Smooth muscle cell (in vitro differentiated cells): ENCODE results near the gene RAD51B. TPM values are rescaled to one million over a fixed set of nuclear protein-coding genes. Genes with fewer than 3 reads are reported as not detected.

Experiments
- DNase-seq: peaks from one replicate; lab custom pipeline; 2025; ENCODE audit not compliant: unreplicated experiment; lab: John Stamatoyannopoulos, UW
- H2AFZ ChIP-seq: fragments of 200-600 bp; sonication (generic); 2 replicates; pipeline ENCODE4 v1.6.0; 2016; ENCODE audit warnings: antibody characterized with exemption, low read depth, mild to moderate bottlenecking
- H3F3A ChIP-seq: fragments of 200-600 bp; sonication (generic); 2 replicates; pipeline ENCODE4 v1.6.0; 2017; ENCODE audit warnings: antibody characterized with exemption, low read depth
- H3K27ac ChIP-seq: fragments of 200-600 bp; sonication (generic); 2 replicates; pipeline ENCODE4 v1.5.1; 2016; ENCODE audit warnings: low read depth, mild to moderate bottlenecking
- H3K27me3 ChIP-seq: fragments of 200-600 bp; sonication (generic); 2 replicates; pipeline ENCODE4 v1.6.1; 2016; ENCODE audit warnings: low read depth, mild to moderate bottlenecking
- H3K36me3 ChIP-seq: fragments of 200-600 bp; sonication (generic); 2 replicates; pipeline ENCODE4 v1.5.1; 2016; ENCODE audit warnings: low read depth
- H3K4me1 ChIP-seq: fragments of 200-600 bp; sonication (generic); 2 replicates; pipeline ENCODE4 v1.5.1; 2016; ENCODE audit warnings: low read depth
- H3K4me2 ChIP-seq: fragments of 200-600 bp; sonication (generic); 2 replicates; pipeline ENCODE4 v1.6.0; 2016; ENCODE audit warnings: mild to moderate bottlenecking
- H3K4me3 ChIP-seq: fragments of 200-600 bp; sonication (generic); 2 replicates; pipeline ENCODE4 v1.5.1; 2016; ENCODE audit warnings: mild to moderate bottlenecking
- H3K79me2 ChIP-seq: fragments of 200-600 bp; sonication (generic); 2 replicates; pipeline ENCODE4 v1.6.0; 2016; ENCODE audit warnings: low read depth, mild to moderate bottlenecking
- H3K9ac ChIP-seq: fragments of 200-600 bp; sonication (generic); 2 replicates; pipeline ENCODE4 v1.6.0; 2016; ENCODE audit warnings: low read depth
- H3K9me3 ChIP-seq: fragments of 200-600 bp; sonication (generic); replicated peaks from 2 replicates; pipeline ENCODE4 v1.5.1; 2016; ENCODE audit warnings: low read depth
- H4K20me1 ChIP-seq: fragments of 200-600 bp; sonication (generic); 2 replicates; pipeline ENCODE4 v1.6.0; 2016; ENCODE audit warnings: low read depth
- CTCF ChIP-seq: fragments of 200-600 bp; sonication (generic); IDR thresholded peaks from 2 replicates; pipeline ENCODE4 v1.5.1; 2017; ENCODE audit warnings: borderline replicate concordance, mild to moderate bottlenecking, antibody characterized with exemption; ENCODE audit not compliant: insufficient read depth, poor library complexity, severe bottlenecking
- WGBS: methylation state at CpG from one replicate; pipeline ENCODE4 v1.1.7; 2016; ENCODE audit warnings: low lambda C conversion rate; 5-methylcytosine and 5-hydroxymethylcytosine counted together
- polyA plus RNA-seq: library from polyadenylated mRNA; unstranded; fragments of >200 nt; fragmentation: Nextera tagmentation; extraction: Ambion mirVana; gene quantifications from 2 replicates; pipeline ENCODE4 v1.2.1, GENCODE V29; 2016
- total RNA-seq: library from RNA; depleted of rRNA; stranded (reverse); fragments of >200 nt; gene quantifications from 2 replicates; pipeline ENCODE4 v1.2.3, GENCODE V29; 2014

RAD51B gene
- total and polyA plus RNA-seq, 2 experiments from 2014 or later: 4.6 to 5.3 TPM

- Histone ChIP-seq H3K27me3 (no peaks in the 10 kb centered on the region), H3K79me2 (no peaks in the 10 kb centered on the region), H3K4me1 (peaks cover 13% of the 10 kb centered on the region), H3K4me2 (no peak overlapping the region), H3K9me3 (no peaks in the 10 kb centered on the region), H3K9ac (no peak overlapping the region), H2AFZ (no peak overlapping the region), H3K27ac (no peak overlapping the region), H3F3A (no peaks in the 10 kb centered on the region), H3K36me3 (no peaks in the 10 kb centered on the region), H3K4me3 (no peak overlapping the region), H4K20me1 (no peaks in the 10 kb centered on the region)
- no peak for DNase-seq
- WGBS: 97% methylated on average over 2 of the region's 2 CpGs
- TF ChIP-seq CTCF: no peak
These were observed 677.4 kb downstream of the RAD51B start for GRCh38 chr14:68497011-68497410.

- 88% methylated on average over 6 of the region's 6 CpGs for WGBS
- no peak for TF ChIP-seq CTCF
- DNase-seq: no peak
- Histone ChIP-seq H3K9me3 (no peaks in the 10 kb centered on the region), H3K27me3 (no peaks in the 10 kb centered on the region), H2AFZ (no peak overlapping the region), H4K20me1 (no peaks in the 10 kb centered on the region), H3K4me2 (no peak overlapping the region), H3F3A (no peaks in the 10 kb centered on the region), H3K9ac (no peak overlapping the region), H3K4me3 (no peak overlapping the region), H3K79me2 (no peaks in the 10 kb centered on the region), H3K4me1 (peaks cover 24% of the 10 kb centered on the region), H3K27ac (no peak overlapping the region), H3K36me3 (no peaks in the 10 kb centered on the region)
These were observed 679.9 kb downstream of the RAD51B start for GRCh38 chr14:68499451-68499850.

DNA sequence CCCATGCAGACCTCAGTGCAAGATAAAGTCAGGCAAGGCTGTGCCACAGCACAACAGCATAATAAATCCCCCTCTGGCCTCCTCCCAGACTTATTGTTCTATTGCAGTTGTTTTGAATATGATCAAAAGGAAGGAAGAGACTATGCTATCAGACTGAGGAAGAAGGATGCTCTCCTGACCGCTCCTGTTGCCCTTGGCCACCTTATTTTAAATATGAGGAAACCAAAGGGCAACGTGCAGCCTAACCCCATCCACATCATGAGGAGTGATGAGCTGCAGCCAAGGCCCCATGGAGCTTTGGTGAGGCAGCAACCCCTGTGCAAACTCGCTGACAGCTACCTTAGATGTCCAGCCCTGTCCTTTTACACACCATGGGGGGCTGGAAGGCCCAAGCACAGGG lies 681.6 kb downstream of the RAD51B start:
- peaks cover 5% of the 10 kb centered on the region for H3F3A ChIP-seq
- H3K4me1 ChIP-seq: peaks cover 18% of the 10 kb centered on the region
- H3K27ac ChIP-seq: no peak overlapping the region
- no peak for DNase-seq
- H3K36me3 ChIP-seq: no peaks in the 10 kb centered on the region
- TF ChIP-seq CTCF: no peak
- H3K4me3 ChIP-seq: no peak overlapping the region
- no peaks in the 10 kb centered on the region for H3K27me3 ChIP-seq
- H3K4me2 ChIP-seq: no peak overlapping the region
- no peak overlapping the region for H2AFZ ChIP-seq
- 93% methylated on average over 3 of the region's 3 CpGs for WGBS
- no peaks in the 10 kb centered on the region for H3K9me3 ChIP-seq
- H4K20me1 ChIP-seq: no peaks in the 10 kb centered on the region
- no peak overlapping the region for H3K9ac ChIP-seq
- no peaks in the 10 kb centered on the region for H3K79me2 ChIP-seq

- Histone ChIP-seq H3K27ac (no peak overlapping the region), H3K9ac (no peak overlapping the region), H3K9me3 (no peaks in the 10 kb centered on the region), H3K79me2 (no peaks in the 10 kb centered on the region), H3K4me3 (no peak overlapping the region), H3K4me2 (no peak overlapping the region), H3K27me3 (no peaks in the 10 kb centered on the region), H3F3A (peaks cover 10% of the 10 kb centered on the region), H3K4me1 (peaks cover 18% of the 10 kb centered on the region), H2AFZ (no peak overlapping the region), H4K20me1 (no peaks in the 10 kb centered on the region), H3K36me3 (no peaks in the 10 kb centered on the region)
- no peak for TF ChIP-seq CTCF
- DNase-seq: no peak
- 94% methylated on average over 9 of the region's 9 CpGs for WGBS
These were observed 682.1 kb downstream of the RAD51B start for GRCh38 chr14:68501614-68502052.
